IMR-90 (cell line): ENCODE data around the gene KCNA10. TPM values are rescaled to one million over a fixed set of nuclear protein-coding genes. Genes with fewer than 3 reads are reported as not detected.

Source experiments
- ATAC-seq: fragments of 200-7000 bp; cut with Tn5 transposase; 2 replicates; pipeline ENCODE4 v1.9.1; 2020; ENCODE audit warnings: low read depth, mild to moderate bottlenecking, moderate library complexity
- BruUV-seq: library from RNA; stranded (reverse); fragments of 400-500 nt; replicated peaks from 2 replicates; lab custom pipeline; 2021; lab: Mats Ljungman, UMichigan
- CTCF ChIA-PET: fragments of 300-600 bp; formaldehyde crosslinking; extraction: SDS; loops from one replicate; lab custom pipeline; 2021; ENCODE audit warnings: antibody characterized with exemption; lab: Yijun Ruan, JAX
- POLR2A ChIA-PET: fragments of 300-600 bp; sonication (Branson Sonifier 250); formaldehyde crosslinking; loops from one replicate; lab custom pipeline; 2022; ENCODE audit warnings: antibody characterized with exemption; ENCODE audit not compliant: unreplicated experiment; lab: Charles Lee
- DNase-seq: peaks from one replicate; pipeline ENCODE4 v3.0.0; 2013
- H2AFZ ChIP-seq: replicated peaks from 2 replicates; pipeline ENCODE3; 2013; ENCODE audit warnings: low read length, mild to moderate bottlenecking; ENCODE audit not compliant: poor library complexity
- H2AK5ac ChIP-seq: 2 replicates; pipeline ENCODE4 v1.6.1; 2013; ENCODE audit warnings: low read depth, low read length, inconsistent platforms
- H2AK9ac ChIP-seq: replicated peaks from 2 replicates; pipeline ENCODE3; 2013; ENCODE audit warnings: mild to moderate bottlenecking, low read depth, low read length, moderate library complexity; ENCODE audit not compliant: poor library complexity
- H2BK120ac ChIP-seq: 2 replicates; pipeline ENCODE4 v1.6.1; 2013; ENCODE audit warnings: low read depth, low read length, inconsistent platforms
- H2BK15ac ChIP-seq: 3 replicates; pipeline ENCODE4 v1.6.1; 2013; ENCODE audit warnings: low read depth, low read length, inconsistent platforms
- H2BK20ac ChIP-seq: 2 replicates; pipeline ENCODE4 v1.6.1; 2013; ENCODE audit warnings: low read depth, mild to moderate bottlenecking, inconsistent platforms, low read length, moderate library complexity
- H2BK5ac ChIP-seq: 2 replicates; pipeline ENCODE4 v1.6.1; 2013; ENCODE audit warnings: mild to moderate bottlenecking, low read depth, low read length, inconsistent platforms; ENCODE audit not compliant: poor library complexity, severe bottlenecking
- H3K14ac ChIP-seq: replicated peaks from 2 replicates; pipeline ENCODE4 v1.6.1; 2013; ENCODE audit warnings: low read depth, low read length, inconsistent platforms
- H3K18ac ChIP-seq: 2 replicates; pipeline ENCODE4 v1.6.1; 2013; ENCODE audit warnings: low read depth, low read length, control low read depth
- H3K23ac ChIP-seq: 2 replicates; pipeline ENCODE4 v1.6.1; 2013; ENCODE audit warnings: low read depth, low read length, inconsistent platforms
- H3K27ac ChIP-seq: 2 replicates; pipeline ENCODE4 v1.5.1; 2013; ENCODE audit warnings: mild to moderate bottlenecking, control low read depth, low read length; ENCODE audit not compliant: insufficient read depth
- H3K27me3 ChIP-seq: 2 replicates; pipeline ENCODE4 v1.6.1; 2013; ENCODE audit warnings: low read length; ENCODE audit not compliant: control insufficient read depth, insufficient read depth
- H3K36me3 ChIP-seq: 2 replicates; pipeline ENCODE4 v1.6.1; 2013; ENCODE audit warnings: low read length, mixed read lengths; ENCODE audit not compliant: control insufficient read depth, insufficient read depth
- H3K4ac ChIP-seq: 2 replicates; pipeline ENCODE4 v1.6.1; 2013; ENCODE audit warnings: low read depth, low read length, inconsistent platforms
- H3K4me1 ChIP-seq: 2 replicates; pipeline ENCODE4 v1.6.1; 2013; ENCODE audit warnings: low read length, mixed read lengths; ENCODE audit not compliant: control insufficient read depth, insufficient read depth
- H3K4me2 ChIP-seq: 2 replicates; pipeline ENCODE4 v1.6.1; 2013; ENCODE audit warnings: low read depth, mild to moderate bottlenecking, control low read depth, low read length, moderate library complexity
- H3K4me3 ChIP-seq: 2 replicates; pipeline ENCODE4 v1.5.1; 2013; ENCODE audit warnings: low read depth, mild to moderate bottlenecking, control low read depth, low read length, moderate library complexity; ENCODE audit not compliant: insufficient read depth
- H3K56ac ChIP-seq: 2 replicates; pipeline ENCODE4 v1.6.1; 2013; ENCODE audit warnings: low read length, inconsistent platforms; ENCODE audit not compliant: insufficient read depth; ENCODE audit errors: extremely low read depth
- H3K79me1 ChIP-seq, 2 experiments: 2 replicates each; pipeline ENCODE4 v1.6.1; 2013; ENCODE audit warnings: low read length in 2 of 2, inconsistent platforms in 1 of 2, low read depth in 1 of 2
- H3K9ac ChIP-seq: 2 replicates; pipeline ENCODE4 v1.6.1; 2013; ENCODE audit warnings: low read depth, low read length, control low read depth
- H3K9me1 ChIP-seq: 2 replicates; pipeline ENCODE4 v1.6.1; 2013; ENCODE audit warnings: low read length, inconsistent platforms; ENCODE audit not compliant: insufficient read depth
- H3K9me3 ChIP-seq: 2 replicates; pipeline ENCODE4 v1.6.1; 2013; ENCODE audit warnings: low read length; ENCODE audit not compliant: control insufficient read depth, insufficient read depth
- H4K20me1 ChIP-seq: 2 replicates; pipeline ENCODE4 v1.6.1; 2013; ENCODE audit warnings: low read length, inconsistent platforms; ENCODE audit not compliant: insufficient read depth
- H4K5ac ChIP-seq: 2 replicates; pipeline ENCODE4 v1.6.1; 2013; ENCODE audit warnings: mild to moderate bottlenecking, low read depth, low read length, control low read depth
- H4K8ac ChIP-seq, 2 experiments: 2 replicates each; pipeline ENCODE4 v1.6.1; 2013; ENCODE audit warnings: low read depth in 2 of 2, low read length in 2 of 2, control low read depth in 1 of 2, inconsistent platforms in 1 of 2
- H4K91ac ChIP-seq: 2 replicates; pipeline ENCODE4 v1.6.1; 2013; ENCODE audit warnings: low read depth, low read length, inconsistent platforms; ENCODE audit not compliant: insufficient read depth
- BHLHE40 ChIP-seq: fragments of 150-350 bp; IDR thresholded peaks from 2 replicates; pipeline ENCODE4 v1.6.1; 2016; ENCODE audit warnings: mild to moderate bottlenecking, low read depth, low read length
- CEBPB ChIP-seq: IDR thresholded peaks from 2 replicates; pipeline ENCODE4 v1.6.1; 2012; ENCODE audit warnings: low read depth, low read length, improper control_type of control experiment
- CHD1 ChIP-seq: IDR thresholded peaks from 2 replicates; pipeline ENCODE4 v1.6.1; 2012; ENCODE audit warnings: low read depth, low read length, improper control_type of control experiment
- ELK1 ChIP-seq: fragments of 150-350 bp; IDR thresholded peaks from 2 replicates; pipeline ENCODE4 v1.6.1; 2016; ENCODE audit warnings: low read depth, mild to moderate bottlenecking, low read length, moderate library complexity, borderline replicate concordance
- FOS ChIP-seq: fragments of 150-350 bp; IDR thresholded peaks from 2 replicates; pipeline ENCODE4 v1.6.1; 2016; ENCODE audit warnings: low read depth, low read length
- MAFK ChIP-seq: IDR thresholded peaks from 2 replicates; pipeline ENCODE4 v1.6.1; 2012; ENCODE audit warnings: low read depth, low read length, improper control_type of control experiment
- MAZ ChIP-seq: IDR thresholded peaks from 2 replicates; pipeline ENCODE4 v1.6.1; 2012; ENCODE audit warnings: low read depth, mild to moderate bottlenecking, low read length, improper control_type of control experiment, moderate library complexity, borderline replicate concordance
- MXI1 ChIP-seq: IDR thresholded peaks from 2 replicates; pipeline ENCODE4 v1.6.1; 2012; ENCODE audit warnings: low read depth, mild to moderate bottlenecking, low read length, moderate library complexity, borderline replicate concordance
- NFE2L2 ChIP-seq: fragments of 150-350 bp; IDR thresholded peaks from 2 replicates; pipeline ENCODE4 v1.6.1; 2016; ENCODE audit warnings: low read depth, mild to moderate bottlenecking, low read length
- POLR2A ChIP-seq: IDR thresholded peaks from 2 replicates; pipeline ENCODE4 v1.6.1; 2012; ENCODE audit warnings: mild to moderate bottlenecking, low read depth, low read length
- RAD21 ChIP-seq: IDR thresholded peaks from 2 replicates; pipeline ENCODE4 v1.6.1; 2012; ENCODE audit warnings: low read length, improper control_type of control experiment
- RCOR1 ChIP-seq: IDR thresholded peaks from 2 replicates; pipeline ENCODE4 v1.6.1; 2012; ENCODE audit warnings: mild to moderate bottlenecking, low read length, improper control_type of control experiment; ENCODE audit not compliant: insufficient replicate concordance
- RFX5 ChIP-seq: IDR thresholded peaks from 2 replicates; pipeline ENCODE4 v1.8.0; 2012; ENCODE audit warnings: low read depth, mild to moderate bottlenecking, low read length, moderate library complexity
- SMC3 ChIP-seq: fragments of 150-350 bp; IDR thresholded peaks from 2 replicates; pipeline ENCODE4 v1.6.1; 2016; ENCODE audit warnings: low read depth, mild to moderate bottlenecking, antibody characterized with exemption, low read length, moderate library complexity
- USF2 ChIP-seq: fragments of 150-350 bp; IDR thresholded peaks from 2 replicates; pipeline ENCODE4 v1.6.1; 2017; ENCODE audit warnings: mild to moderate bottlenecking, antibody characterized with exemption, low read length, low read depth
- WGBS, 2 experiments: methylation state at CpG; one replicate each; pipeline versions ENCODE4 v1.1.5 to v1.1.7; 2013; ENCODE audit warnings: missing lambda C conversion rate in 2 of 2; ENCODE audit not compliant: insufficient read length in 1 of 2; ENCODE audit errors: extremely low coverage in 2 of 2; 5-methylcytosine and 5-hydroxymethylcytosine counted together
- dilution Hi-C: fragments of 300-500 bp; cut with HindIII; formaldehyde crosslinking; loops from one replicate; pipeline ENCODE4 v1.14.3; 2018; ENCODE audit warnings: low sequenced_read_pairs; ENCODE audit not compliant: unreplicated experiment
- in situ Hi-C: fragments of 300-500 bp; cut with MboI; formaldehyde crosslinking; loops from 3 replicates; pipeline ENCODE4 v1.14.3; 2019; ENCODE audit warnings: low sequenced_read_pairs, inconsistent platforms, mixed read lengths
- intact Hi-C: fragments of 100-400 bp; cut with micrococcal nuclease; formaldehyde crosslinking; loops from 2 replicates; pipeline ENCODE4 v1.10.0; 2022
- polyA plus RNA-seq, 3 experiments: library from polyadenylated mRNA; depleted of rRNA; stranded (reverse); fragments of >200 nt; gene quantifications; 2 replicates each; pipeline ENCODE4 v1.2.3, GENCODE V29; 2012; ENCODE audit warnings: low replicate concordance in 1 of 3
- total RNA-seq: library from RNA; depleted of rRNA; stranded (reverse); fragments of >200 nt; gene quantifications from 2 replicates; pipeline ENCODE4 v1.2.3, GENCODE V29; 2012
- TF ChIP-seq, protein P1 (sequence below): conservative IDR thresholded peaks from 2 replicates; pipeline ENCODE4 v1.5.1; 2012; ENCODE audit warnings: mild to moderate bottlenecking, low read depth, low read length, improper control_type of control experiment

The KCNA10 gene
- total and polyA plus RNA-seq, 2 of the 4 experiments (the other 2 are of a cell fraction), result not detected

- in situ Hi-C loops (loop anchor here (10.0 kb wide), 1 partner anchor 75 kb away; no protein-coding TSS in a partner anchor), dilution Hi-C loops (no loop called here), intact Hi-C loops (no loop called here)
- H3K14ac ChIP-seq, result no peak overlapping the region
- WGBS, 2 experiments, result 100% methylated on average over 3 of the region's 14 CpGs; no CpG with 5 or more reads in 1 of the 2 experiments
- BruUV-seq, result no TSS peak
- no peak overlapping the region for H4K8ac ChIP-seq
- no peak overlapping the region for H3K27ac ChIP-seq
- TF ChIP-seq RFX5 (no peak), POLR2A (no peak), ELK1 (no peak), SMC3 (no peak), USF2 (no peak), MAZ (no peak), CHD1 (no peak), NFE2L2 (no peak), RCOR1 (no peak), FOS (no peak), CEBPB (no peak), MXI1 (no peak), MAFK (no peak), BHLHE40 (no peak), RAD21 (no peak)
- TF ChIP-seq, protein P1, sequence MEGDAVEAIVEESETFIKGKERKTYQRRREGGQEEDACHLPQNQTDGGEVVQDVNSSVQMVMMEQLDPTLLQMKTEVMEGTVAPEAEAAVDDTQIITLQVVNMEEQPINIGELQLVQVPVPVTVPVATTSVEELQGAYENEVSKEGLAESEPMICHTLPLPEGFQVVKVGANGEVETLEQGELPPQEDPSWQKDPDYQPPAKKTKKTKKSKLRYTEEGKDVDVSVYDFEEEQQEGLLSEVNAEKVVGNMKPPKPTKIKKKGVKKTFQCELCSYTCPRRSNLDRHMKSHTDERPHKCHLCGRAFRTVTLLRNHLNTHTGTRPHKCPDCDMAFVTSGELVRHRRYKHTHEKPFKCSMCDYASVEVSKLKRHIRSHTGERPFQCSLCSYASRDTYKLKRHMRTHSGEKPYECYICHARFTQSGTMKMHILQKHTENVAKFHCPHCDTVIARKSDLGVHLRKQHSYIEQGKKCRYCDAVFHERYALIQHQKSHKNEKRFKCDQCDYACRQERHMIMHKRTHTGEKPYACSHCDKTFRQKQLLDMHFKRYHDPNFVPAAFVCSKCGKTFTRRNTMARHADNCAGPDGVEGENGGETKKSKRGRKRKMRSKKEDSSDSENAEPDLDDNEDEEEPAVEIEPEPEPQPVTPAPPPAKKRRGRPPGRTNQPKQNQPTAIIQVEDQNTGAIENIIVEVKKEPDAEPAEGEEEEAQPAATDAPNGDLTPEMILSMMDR, result no peak
- no peaks in the 10 kb centered on the region for H3K9me3 ChIP-seq
- no peaks in the 10 kb centered on the region for H3K9me1 ChIP-seq
- ATAC-seq (no peak), DNase-seq (no peak)
- H2AFZ ChIP-seq, result no peak overlapping the region
- no peak overlapping the region for H4K5ac ChIP-seq
- H3K4me3 ChIP-seq, result no peak overlapping the region
- H3K4me2 ChIP-seq, result no peak overlapping the region
- POLR2A ChIA-PET, result no interaction called here
- H3K4me1 ChIP-seq, result no peaks in the 10 kb centered on the region
- H3K36me3 ChIP-seq, result no peaks in the 10 kb centered on the region
- no peak overlapping the region for H2BK120ac ChIP-seq
- H3K18ac ChIP-seq, result no peak overlapping the region
- no peak overlapping the region for H2AK9ac ChIP-seq
- no peak overlapping the region for H2BK20ac ChIP-seq
- H3K56ac ChIP-seq, result no peak overlapping the region
- H4K20me1 ChIP-seq, result no peaks in the 10 kb centered on the region
- no peak overlapping the region for H4K91ac ChIP-seq
- CTCF ChIA-PET, result interaction anchor here (0.7 kb wide), 1 partner anchor 29 kb away, joined by 3 read pairs; no protein-coding TSS in a partner anchor
- H3K4ac ChIP-seq, result no peak overlapping the region
- no peak overlapping the region for H3K23ac ChIP-seq
- no peak overlapping the region for H2BK15ac ChIP-seq
- no peak overlapping the region for H3K9ac ChIP-seq
- no peak overlapping the region for H2BK5ac ChIP-seq
- no peaks in the 10 kb centered on the region; the same call in 1 of the 2 replicates for H3K27me3 ChIP-seq
- no peak overlapping the region for H2AK5ac ChIP-seq
- no peaks in the 10 kb centered on the region for H3K79me1 ChIP-seq
Observed at GRCh38 chr1:110489973-110490542, 28.9 kb downstream of the KCNA10 start.
